HUES48 (cell line): ENCODE data around the gene PGAM2.
"Not testable (repeated sequence)": the region's sequence is repeated elsewhere in the genome, so short reads cannot be mapped to it uniquely, and the experiment has no call there.

ENCODE experiments used
- H3K27ac ChIP-seq: one replicate; pipeline ENCODE4 v1.7.0; 2013; ENCODE audit warnings: low read depth, low read length, inconsistent platforms
- H3K27me3 ChIP-seq: 2 replicates; pipeline ENCODE4 v1.6.1; 2013; ENCODE audit warnings: mild to moderate bottlenecking, low read length; ENCODE audit not compliant: control insufficient read depth, insufficient read depth
- H3K36me3 ChIP-seq: 2 replicates; pipeline ENCODE4 v1.6.1; 2013; ENCODE audit warnings: low read length; ENCODE audit not compliant: control insufficient read depth, insufficient read depth
- H3K4me1 ChIP-seq: 2 replicates; pipeline ENCODE4 v1.6.1; 2013; ENCODE audit warnings: mild to moderate bottlenecking, low read length; ENCODE audit not compliant: control insufficient read depth, insufficient read depth
- H3K4me3 ChIP-seq: 2 replicates; pipeline ENCODE4 v1.5.1; 2013; ENCODE audit warnings: mild to moderate bottlenecking, low read depth, low read length
- H3K9ac ChIP-seq: 2 replicates; pipeline ENCODE4 v1.6.1; 2013; ENCODE audit warnings: mild to moderate bottlenecking, low read depth, low read length, moderate library complexity
- H3K9me3 ChIP-seq: 2 replicates; pipeline ENCODE4 v1.6.1; 2013; ENCODE audit warnings: low read length; ENCODE audit not compliant: control insufficient read depth, insufficient read depth

Gene PGAM2

DNA sequence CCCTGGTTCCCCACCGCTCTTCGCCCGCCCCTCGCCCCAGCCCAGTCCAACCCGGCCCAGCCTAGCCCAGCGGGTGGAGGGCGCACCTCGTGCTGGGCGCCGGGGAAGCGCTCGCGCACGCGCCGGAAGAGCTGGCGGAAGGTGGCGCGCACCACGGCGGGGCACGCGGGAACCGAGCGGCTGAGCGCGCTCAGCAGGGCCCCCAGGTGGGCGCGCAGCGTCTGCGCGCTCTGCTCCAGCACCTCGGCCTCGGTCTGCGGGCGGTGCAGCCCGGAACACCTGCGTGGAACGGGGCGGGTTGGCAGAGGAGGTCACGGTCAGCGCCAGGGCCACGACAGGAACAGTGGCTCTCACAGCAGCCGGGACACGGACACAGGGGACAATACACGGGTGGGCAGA lies 24.9 kb downstream of the PGAM2 start:
- H3K9ac ChIP-seq, H3K9me3 ChIP-seq, H3K4me1 ChIP-seq, H3K36me3 ChIP-seq, H3K27ac ChIP-seq, H3K27me3 ChIP-seq: not testable (repeated sequence)
- H3K4me3 ChIP-seq = peak overlapping the region; percentile 47; the same call in 1 of the 2 replicates

- H3K27me3 ChIP-seq, H3K36me3 ChIP-seq, H3K4me1 ChIP-seq, H3K27ac ChIP-seq, H3K9me3 ChIP-seq, H3K9ac ChIP-seq: not testable (repeated sequence)
- H3K4me3 ChIP-seq = peak overlapping the region; percentile 47; the same call in 1 of the 2 replicates
Measured at GRCh38 chr7:44039800-44040492, 25.4 kb downstream of the PGAM2 start.

DNA sequence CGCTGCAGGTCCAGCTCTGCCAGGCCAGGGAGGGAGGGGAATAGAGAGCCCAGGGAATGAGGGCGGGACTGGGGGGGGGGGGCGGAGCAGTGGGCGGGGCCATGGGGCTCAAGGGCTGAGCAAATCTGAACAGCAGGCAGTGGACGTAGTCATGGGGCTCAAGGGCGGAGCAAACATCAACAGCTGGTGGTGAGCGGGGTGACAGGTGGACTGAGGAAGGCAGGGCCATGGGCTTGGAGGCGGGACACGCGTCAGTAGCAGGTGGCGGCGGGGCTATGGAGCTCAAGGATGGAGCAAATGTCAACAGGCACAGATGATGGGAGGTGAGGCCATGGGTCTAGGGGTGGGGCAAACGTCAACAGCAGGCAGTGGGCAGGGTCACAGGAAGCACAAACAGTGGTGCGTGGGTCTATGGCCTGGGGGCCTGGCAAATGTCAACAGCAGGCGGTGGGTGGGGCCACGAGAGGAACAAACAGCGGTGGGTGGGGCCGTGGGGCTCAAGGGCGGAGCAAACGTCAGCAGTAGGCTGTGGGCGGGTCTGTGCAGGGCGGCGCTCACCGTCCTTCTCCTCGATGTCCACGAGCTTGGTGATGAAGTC lies 26.3 kb downstream of the PGAM2 start:
- not testable (repeated sequence) for H3K36me3 ChIP-seq, H3K4me1 ChIP-seq, H3K9me3 ChIP-seq, H3K9ac ChIP-seq, H3K27me3 ChIP-seq, H3K27ac ChIP-seq
- peak overlapping the region; percentile 44; the same call in 1 of the 2 replicates for H3K4me3 ChIP-seq

- H3K4me3 ChIP-seq, H3K36me3 ChIP-seq, H3K27ac ChIP-seq, H3K4me1 ChIP-seq, H3K27me3 ChIP-seq, H3K9me3 ChIP-seq, H3K9ac ChIP-seq: not testable (repeated sequence)
Measured at GRCh38 chr7:44038553-44038952, 26.8 kb downstream of the PGAM2 start.

- H3K9me3 ChIP-seq, H3K4me3 ChIP-seq, H3K36me3 ChIP-seq, H3K27me3 ChIP-seq, H3K4me1 ChIP-seq, H3K27ac ChIP-seq, H3K9ac ChIP-seq: not testable (repeated sequence)
Measured at GRCh38 chr7:44037951-44038350, 27.4 kb downstream of the PGAM2 start.

DNA sequence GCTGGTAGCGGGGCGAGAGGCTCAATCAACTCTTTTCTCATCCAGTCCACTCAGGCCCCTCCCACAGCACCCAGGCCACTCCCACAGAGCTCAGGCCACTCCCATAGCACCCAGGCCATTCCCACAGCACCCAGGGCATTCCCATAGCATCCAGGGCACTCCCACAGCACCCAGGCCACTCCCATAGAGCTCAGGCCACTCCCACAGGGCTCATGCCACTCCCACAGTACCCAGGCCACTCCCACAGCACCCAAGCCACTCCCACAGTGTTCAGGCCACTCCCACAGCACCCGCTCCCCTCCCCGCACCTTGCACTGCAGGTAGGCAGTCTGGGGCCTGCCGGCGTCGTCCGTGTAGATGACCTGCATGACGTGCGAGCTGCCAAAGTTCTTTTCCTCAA lies 29.0 kb downstream of the PGAM2 start:
- not testable (repeated sequence) for H3K9me3 ChIP-seq, H3K27me3 ChIP-seq, H3K36me3 ChIP-seq, H3K4me3 ChIP-seq, H3K27ac ChIP-seq, H3K9ac ChIP-seq, H3K4me1 ChIP-seq

GRCh38 chr7:44033971-44034844 lies 31.2 kb downstream of the PGAM2 start:
- H3K27ac ChIP-seq, H3K4me3 ChIP-seq, H3K27me3 ChIP-seq, H3K36me3 ChIP-seq, H3K9me3 ChIP-seq, H3K9ac ChIP-seq, H3K4me1 ChIP-seq: not testable (repeated sequence)

DNA sequence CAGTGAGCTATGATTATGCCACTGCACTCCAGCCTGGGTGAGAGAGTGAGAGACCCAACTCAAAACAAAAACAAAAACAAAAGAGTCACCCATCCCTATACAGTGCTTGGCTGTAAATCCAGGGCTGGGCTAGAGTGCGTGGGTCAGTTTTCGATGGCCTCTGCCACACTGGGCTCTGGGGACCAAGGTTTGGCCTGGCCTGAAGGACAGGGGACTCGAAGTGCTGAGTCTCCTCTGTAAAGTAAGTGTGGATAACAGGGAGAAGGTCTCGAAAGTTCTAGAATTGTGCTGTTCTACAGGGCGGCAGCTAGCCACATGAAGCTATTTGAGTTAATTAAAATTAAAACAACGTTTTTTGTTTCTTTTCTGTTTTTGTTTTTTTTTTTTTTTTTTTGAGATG lies 33.3 kb downstream of the PGAM2 start:
- not testable (repeated sequence) for H3K4me3 ChIP-seq, H3K4me1 ChIP-seq, H3K27me3 ChIP-seq, H3K9ac ChIP-seq, H3K27ac ChIP-seq, H3K9me3 ChIP-seq, H3K36me3 ChIP-seq

GRCh38 chr7:44031319-44031718 lies 34.0 kb downstream of the PGAM2 start:
- H3K27me3 ChIP-seq, H3K9me3 ChIP-seq, H3K4me1 ChIP-seq, H3K4me3 ChIP-seq, H3K27ac ChIP-seq, H3K36me3 ChIP-seq, H3K9ac ChIP-seq: not testable (repeated sequence)

DNA sequence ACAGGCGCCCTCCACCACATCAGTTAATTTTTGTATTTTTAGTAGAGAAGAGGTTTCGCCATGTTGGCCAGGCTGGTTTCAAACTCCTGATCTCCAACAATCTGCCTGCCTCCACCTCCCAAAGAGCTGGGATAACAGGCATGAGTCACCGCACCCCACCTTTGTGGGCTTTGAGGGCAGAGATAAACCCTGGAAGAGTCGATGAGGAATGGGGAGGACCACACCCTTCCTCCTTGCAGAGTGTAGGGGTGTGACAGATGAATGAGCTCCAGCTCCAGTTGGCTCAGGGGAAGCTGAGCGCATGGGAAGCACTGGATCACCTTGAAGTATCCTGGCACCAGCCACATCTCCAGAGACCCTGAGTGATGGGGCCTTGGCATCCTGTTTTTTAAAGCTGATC lies 35.3 kb downstream of the PGAM2 start:
- not testable (repeated sequence) for H3K4me3 ChIP-seq, H3K27ac ChIP-seq, H3K9me3 ChIP-seq, H3K36me3 ChIP-seq, H3K4me1 ChIP-seq, H3K27me3 ChIP-seq, H3K9ac ChIP-seq

DNA sequence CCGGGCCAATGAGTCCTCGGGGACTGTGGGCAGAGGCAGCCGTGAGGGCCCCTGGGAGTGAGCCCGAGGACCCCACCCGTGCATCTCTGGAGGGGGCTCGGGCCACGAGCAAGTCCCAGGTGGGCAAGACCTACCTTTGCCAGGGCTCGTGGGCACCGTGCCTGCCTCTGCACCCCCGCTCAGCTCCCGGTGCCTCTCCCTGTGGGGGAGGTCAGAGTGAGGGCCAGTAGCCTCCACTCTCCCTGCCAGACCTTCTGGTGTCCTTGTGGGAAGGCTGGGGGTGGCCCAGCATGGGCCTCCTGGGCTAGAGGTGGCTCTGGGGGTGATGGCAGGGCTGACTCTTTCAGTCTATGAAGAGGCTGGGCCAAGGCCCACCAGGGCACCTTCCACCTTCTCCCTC lies 35.9 kb downstream of the PGAM2 start:
- H3K9ac ChIP-seq, H3K9me3 ChIP-seq, H3K36me3 ChIP-seq, H3K27ac ChIP-seq, H3K27me3 ChIP-seq, H3K4me1 ChIP-seq, H3K4me3 ChIP-seq: not testable (repeated sequence)
